ENCODE measurements around the gene SKAP1.
"Not testable (repeated sequence)": the region's sequence is repeated elsewhere in the genome, so short reads cannot be mapped to it uniquely, and the experiment has no call there.

Gene SKAP1

DNA sequence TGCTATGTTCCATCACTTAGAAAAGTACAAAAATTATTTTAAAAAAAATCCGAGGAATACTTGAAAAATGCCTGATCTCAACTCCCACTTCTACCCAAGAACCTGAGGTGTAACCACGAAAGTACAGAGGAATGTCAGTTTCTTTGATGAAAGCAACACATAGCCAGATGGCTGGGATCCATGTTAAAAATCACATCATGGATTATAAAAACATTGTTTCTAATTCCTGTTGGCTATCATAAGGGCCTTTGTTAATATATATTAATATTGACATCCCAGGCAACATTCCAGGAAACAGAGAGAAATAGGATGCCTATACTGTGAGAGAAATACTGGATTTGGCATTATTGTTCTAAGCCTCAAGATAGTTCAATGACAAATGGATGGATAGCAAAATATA lies 115.3 kb downstream of the SKAP1 start:
- no peak for DNase-seq

DNA sequence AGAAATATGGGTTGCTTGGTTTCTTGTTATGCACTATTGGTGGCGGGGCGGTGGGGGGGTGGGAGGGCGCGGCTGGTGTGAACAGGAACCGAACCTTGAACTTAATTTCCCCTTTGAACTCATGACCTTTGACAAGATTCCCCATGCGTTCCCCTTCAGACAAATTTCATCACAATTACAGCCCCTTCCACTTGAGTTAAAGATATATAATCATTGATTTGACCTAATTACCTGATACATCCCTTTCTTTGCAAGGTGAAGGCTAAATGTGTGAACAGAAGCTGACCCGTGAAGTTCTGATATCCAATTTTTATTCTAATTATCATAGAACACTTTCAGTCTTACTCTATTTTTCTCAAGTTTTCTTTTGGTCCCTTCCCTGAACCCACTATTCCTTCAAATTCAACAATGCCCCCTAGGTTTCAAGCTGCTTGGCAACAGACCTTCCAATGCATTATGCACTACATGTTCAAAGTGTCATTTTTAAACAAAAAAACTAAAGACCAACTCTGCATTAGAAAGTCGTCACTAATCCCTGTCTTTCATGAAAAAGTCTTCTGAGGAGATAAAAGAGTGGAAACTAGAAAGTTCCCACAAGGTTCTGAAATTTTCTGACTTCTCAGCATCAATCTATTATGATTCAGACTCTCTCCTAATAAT lies 116.8 kb downstream of the SKAP1 start:
- no peak for DNase-seq

DNA sequence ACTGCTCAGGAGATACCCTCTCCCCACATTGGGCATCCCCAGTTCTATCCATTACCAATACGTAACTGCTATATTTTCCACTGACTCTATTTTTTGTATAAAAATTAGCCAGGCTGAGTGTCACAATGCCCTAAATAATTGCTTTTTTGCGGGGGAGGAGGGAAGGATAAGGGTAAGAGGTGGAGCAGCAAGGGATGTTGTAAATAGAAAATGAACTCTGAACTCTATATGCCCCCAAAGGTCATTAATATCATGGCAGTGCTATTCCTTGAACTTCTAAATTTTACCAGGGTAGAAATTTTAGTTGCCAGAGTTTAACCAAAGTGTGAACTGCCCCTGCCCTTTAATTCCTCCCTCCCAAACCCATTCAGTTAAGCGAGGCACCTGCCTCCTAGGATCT lies 118.7 kb downstream of the SKAP1 start:
- DNase-seq: no peak

DNA sequence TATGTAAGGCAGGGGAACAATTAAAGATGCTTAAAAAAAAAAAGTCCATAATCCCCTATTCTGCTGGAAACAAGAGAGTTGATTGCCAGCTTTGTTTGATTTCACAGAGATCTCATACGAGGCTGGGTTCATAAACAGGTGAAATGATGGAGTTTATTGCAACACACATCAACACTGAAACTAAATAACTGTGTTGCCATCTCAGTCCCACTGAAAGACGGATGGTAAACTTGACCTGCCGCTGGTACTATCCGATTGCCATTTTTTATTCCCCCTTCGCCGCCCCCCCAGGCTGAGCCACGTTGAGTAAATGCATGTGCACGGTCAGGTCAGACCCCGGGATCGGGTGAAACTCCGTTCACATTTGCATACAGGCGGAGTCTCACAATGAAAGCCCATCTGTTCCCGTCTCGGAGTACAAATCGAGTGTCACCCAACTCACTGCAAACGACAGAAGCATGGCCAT lies 119.2 kb downstream of the SKAP1 start:
- DNase-seq: no peak

DNA sequence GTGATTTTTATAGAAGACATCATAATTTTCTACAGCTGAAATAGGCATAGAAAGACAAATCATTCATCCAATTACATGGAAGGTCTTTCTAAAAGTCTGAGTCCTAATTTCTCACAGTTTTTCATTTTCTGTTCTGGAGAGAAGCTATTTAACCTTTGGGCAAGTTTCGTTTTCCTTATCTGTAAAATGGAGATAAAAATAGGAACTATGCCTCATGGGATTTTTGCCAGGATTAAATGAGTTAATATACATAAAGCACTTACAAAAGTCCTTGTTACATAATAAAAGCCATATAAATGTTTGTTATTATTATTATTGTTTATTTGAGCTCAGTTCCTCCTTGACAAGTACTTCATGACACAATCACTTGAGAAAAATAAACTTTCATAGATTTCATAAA lies 121.4 kb downstream of the SKAP1 start:
- no peak for DNase-seq

DNA sequence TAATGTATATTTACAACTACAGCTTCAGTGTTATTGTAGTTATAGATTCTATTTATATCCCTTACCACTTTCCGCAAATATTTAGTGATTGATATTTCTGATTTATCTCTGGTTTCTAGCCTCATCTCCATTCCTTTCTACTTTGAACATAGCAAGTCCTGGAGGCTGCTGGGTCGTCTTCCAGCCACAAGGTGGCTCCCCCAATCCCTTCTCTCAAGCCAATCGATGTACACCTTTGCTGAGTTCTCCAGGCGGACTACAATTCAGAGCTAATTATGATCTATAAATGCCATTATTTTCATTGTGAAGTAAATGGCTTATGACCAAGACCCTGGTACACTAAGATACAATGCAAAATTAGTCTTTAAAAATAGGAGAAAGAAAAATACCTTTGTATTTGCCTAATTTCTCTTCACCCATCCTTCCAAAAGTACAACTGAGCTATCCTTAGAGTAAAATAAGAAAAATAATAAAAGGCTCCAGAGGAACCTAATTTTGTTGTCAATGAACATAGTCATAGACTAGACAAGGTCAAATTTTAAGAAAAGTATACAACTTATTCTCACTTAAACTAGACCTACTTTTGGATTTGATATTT lies 122.1 kb downstream of the SKAP1 start:
- DNase-seq: peak; percentile 46

DNA sequence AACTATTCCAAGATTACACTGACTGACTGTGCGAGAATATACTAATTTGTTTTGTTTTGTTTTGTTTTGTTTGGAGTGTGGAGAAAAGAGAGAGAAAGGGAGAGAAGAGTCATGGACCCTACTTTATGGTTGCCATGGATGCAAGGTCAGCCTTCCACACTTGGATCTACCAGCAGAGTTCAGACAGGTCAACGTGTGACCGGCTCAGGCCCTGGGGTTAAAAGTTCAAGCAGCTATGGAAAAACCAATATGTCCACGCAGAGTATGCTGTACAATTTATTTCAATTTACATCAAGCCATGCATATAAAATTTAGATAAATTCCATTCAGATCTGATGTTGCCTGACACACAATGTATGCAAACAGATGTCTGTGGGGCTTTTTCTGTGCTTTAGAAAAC lies 122.8 kb downstream of the SKAP1 start:
- no peak for DNase-seq

DNA sequence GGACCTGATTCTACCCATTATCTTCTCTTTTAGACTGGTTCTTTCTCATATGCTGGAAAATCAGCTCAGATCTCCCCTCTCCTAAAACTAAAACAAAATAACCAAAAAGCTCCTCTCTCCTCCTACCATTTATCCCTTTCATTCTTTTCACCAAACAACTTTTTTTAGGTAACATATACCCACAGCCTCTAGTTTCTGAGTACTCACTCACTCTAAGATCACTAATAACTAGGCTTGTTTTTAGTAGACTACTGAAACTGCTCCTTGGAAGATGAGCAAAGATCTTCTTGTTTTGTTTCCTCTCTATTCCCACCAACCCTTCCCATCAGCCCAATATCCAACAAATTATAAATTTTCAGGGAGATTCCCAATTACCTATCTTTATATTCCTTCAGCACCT lies 129.0 kb downstream of the SKAP1 start:
- DNase-seq: no peak

DNA sequence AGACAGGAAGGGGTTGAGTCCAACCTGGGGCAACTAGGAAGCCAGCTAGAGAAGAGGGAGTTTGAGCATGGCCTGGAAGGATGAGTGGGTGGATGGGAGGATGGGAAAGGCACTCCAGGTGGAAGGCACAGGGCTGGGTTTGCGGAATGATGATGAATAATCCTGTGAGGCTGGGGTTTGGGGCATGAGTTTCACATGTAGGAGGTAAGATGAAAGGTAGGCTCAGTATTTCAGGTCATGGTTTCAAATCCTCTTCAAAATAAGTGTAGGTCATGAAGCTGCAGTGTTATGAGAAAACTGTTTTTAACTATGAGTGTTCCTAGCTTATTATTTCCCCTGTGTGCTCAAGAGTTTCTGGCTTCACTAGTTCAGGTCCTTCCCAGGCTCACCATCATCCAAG lies 130.3 kb downstream of the SKAP1 start:
- DNase-seq: no peak

DNA sequence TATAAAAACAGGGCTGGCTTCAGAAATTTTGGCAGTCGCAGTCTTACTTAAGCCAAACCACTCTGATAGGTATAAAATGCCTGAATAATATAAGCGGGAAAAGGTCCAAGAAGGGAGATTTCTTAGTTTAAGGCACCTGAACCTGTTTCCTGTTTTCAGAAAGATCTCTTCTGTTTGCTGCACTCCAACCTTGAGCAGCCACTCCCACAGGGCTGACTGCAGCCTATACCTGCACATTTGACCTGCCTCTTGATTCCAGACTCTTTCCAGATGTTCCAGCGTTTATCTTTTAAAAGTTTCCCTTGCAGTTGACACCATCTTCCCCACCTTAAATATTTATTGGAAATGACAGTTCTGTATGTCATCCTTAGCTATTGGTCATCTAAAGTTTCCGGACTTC lies 132.2 kb downstream of the SKAP1 start:
- no peak for DNase-seq

DNA sequence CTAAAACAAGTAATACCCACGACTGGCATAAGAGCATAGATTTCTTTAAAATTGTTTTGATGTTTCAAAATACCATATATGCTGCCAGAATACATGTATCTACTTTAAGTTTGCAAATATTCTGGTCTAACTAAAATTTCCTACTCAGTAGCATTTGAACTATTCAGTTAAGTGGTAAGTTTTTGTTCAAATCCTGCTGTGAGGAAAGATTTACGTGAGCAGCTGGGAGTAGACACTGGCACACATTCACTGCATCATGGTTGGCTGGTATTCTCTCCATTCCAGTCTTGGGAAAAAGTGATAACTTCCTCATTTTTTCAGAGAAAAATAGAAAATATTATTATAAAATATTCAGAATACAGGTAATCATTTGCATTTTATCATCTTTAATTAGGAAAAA lies 133.6 kb downstream of the SKAP1 start:
- DNase-seq: no peak

DNA sequence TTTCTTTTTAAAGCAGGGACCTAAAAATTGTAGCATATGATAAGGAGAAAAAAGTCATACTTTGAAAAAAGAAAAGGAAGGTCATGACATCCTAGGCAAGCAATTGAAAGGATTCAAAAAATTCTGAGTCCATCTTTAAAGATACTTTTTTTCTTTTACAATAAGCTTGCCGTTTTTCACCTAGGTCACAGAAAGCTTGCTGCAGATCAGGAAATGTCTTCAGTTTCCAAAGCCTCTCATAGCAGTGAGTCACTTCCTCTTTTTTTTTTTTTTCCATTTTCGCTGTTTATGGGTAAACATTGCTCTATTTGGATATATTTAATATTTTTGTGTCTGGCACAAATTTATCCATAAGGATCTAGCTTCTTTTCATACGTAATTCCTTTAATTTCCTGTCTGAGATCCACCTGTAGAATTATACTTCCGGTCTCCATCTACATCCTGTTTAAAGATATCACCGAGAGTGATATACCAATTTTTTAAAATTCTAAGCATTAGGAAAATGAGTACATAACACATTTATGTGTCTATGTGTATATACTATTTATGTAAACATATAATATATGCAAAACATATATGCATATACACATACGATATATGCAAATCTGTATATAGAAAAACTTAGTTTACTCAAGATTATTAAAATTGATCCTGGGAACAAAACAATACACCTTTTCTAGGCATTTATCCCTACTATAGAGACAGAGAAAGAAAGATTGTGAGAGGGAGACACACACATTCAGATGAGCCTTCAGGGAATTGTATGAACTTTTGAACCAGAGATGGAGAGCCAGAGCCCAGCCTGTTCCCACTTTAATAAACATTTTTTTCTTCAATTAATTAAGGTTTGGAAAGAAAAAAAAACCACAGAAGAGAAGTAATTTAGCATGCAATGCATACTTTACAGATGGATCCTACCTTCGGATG lies 134.4 kb downstream of the SKAP1 start:
- DNase-seq: no peak

DNA sequence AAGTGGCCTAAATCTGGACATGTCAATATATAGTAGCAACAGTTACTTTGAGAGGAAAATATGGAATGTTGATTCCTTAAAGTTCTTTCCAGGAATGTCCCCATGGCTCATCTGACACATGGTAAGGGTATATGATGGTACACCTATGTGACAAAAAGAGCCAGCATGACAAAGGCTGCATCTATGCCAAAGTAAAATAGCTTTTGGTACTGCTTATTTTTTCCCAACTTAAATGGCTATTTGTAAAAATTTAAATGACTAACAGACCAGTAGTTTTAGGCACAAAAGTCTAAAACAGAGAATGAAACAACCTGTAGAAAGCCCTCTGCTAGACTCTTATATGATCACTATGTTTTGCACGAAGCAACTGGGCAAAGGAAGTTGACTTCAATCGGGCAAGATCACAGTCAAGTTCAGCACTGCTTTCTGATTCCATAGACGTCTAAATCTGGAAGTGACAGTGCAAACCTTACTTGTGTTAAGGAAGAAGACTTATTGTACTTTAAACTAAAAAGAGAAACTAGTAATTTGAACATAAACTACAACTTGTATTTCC lies 135.1 kb downstream of the SKAP1 start:
- no peak for DNase-seq

DNA sequence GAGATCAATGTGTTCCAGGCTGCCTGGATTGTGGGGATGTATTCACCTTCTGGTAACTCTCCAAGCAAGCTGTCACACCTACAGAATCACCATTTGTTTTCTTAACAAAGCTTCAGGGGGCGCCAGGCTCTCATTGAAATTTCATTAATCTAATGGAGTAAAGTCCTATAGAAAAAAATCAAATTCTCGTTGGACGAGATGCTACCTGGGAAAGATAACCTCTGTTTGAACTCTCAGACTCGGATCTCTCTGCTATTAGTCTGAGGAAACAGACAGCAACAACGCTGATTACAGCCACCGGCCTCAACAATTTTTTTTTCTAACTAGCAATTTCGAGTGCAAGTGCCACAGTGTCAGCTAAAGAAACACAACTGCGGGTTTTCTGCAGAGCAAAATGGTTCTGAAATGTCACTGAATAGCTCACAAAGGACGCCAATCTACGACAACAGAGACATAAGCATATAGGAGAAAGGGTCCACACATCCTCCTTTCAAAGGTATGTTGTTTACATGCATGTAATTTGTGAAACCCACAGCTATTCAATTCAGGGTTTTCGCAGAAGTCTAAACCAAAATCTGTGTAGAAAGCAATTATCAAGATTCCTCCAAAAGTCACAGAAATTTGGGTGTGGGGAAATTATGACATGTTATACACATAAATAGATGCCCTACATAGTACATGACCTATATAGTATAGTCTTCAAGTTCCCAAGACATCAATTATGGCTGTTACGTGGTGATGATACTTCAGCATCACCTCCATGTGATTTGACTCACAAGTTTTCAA lies 135.8 kb downstream of the SKAP1 start:
- no peak for DNase-seq

DNA sequence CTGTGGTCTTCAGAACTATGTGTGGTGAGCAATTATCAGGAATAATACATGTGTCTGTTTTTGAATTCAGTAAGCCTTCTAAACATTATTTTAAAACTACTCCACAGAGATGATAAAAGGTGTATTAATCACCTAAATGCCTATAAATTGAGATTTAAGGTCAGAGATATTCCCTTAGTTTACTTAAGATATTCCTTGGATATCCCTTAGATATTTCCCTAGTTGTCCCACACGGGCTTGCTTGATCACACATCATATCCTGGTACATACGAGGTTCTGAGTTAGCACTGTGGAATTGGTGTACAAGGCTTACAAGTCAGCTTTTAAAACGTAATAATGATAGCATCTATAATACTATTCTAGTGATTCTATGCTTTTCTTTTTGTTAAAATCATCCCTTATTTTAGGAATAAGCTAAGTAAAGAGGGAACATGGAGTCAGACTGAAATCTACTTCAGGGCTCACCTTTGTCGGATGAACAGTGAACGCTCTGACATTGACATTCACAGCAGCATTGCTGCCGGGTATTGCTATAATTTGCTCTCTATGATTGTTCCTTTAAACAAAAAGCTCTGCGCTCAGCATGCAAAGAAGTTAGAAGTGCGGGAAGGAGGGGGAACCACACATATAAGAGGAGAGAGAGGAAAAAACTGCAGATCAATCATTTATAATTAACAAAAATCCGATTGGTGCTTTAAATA lies 136.5 kb downstream of the SKAP1 start:
- DNase-seq: no peak

DNA sequence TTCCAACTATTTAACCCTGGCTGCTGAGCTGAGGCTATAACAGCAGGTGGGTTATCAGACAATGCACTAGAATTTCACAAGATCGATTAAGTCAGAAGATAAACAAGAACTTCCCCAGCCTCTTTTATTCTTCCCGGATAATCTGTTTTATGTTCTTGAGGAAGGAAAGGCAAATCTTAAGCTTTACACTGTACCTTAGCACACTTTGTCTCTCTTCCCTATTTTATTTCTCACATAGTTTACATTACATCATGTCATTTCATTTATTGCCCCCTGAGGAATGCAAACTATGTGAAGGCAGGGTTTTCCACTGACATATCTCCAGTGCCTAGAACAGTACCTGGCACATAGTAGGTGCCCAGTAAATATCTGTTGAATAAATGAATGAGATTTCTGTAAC lies 139.6 kb downstream of the SKAP1 start:
- DNase-seq: no peak

DNA sequence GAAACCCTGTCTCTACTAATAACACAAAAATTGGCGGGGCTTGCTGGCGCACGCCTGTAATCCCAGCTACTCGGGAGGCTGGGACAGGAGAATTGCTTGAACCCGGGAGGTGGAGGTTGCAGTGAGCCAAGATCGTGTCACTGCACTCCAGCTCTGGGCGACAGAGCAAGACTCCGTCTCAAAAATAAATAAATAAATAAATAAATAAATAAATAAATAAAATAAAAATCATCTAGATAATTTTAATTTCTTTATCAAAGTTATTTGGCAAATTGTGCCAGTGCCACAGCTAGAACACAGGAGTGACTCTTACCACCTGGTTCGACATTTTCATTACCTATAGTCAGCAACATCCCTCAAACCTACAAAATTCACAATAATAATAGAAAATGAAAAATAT lies 143.1 kb downstream of the SKAP1 start:
- not testable (repeated sequence) for DNase-seq

DNA sequence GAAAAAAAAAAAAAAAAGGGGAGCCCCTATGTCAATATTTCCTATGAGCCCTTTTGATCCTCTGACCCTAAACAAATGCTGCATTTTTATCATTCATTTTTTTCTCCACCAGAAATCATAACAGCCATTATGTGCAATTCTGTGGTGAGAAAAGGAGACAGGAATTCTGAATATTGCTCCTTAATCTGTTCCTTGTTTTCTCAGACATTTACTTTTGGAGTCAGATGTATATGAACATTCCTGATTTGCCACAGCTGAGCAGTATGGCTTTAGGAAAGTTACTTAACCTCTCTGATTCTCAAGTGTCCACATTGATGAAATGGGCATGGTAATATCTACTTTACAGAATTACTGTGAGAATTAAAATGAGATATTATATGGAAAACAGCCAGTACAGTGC lies 144.4 kb downstream of the SKAP1 start:
- DNase-seq: no peak

DNA sequence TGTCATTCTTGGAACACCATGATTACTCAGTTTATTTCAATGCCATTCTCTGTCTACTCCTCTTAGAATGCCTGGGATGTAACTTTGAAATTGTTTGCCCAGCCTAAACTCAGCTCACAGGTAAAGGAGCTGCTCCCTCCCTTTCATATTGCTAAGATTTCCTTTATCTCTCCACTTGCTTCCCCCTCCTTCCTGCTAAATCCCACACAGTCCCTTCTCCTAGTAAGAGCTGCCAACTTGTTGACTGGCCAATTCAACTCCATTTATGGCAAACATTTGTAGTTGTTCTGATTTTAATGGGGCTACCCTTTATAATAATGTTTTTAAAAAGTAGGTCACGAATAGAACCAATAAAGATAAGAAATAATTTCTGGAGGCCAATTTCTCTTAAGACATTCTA lies 146.1 kb downstream of the SKAP1 start:
- DNase-seq: no peak

DNA sequence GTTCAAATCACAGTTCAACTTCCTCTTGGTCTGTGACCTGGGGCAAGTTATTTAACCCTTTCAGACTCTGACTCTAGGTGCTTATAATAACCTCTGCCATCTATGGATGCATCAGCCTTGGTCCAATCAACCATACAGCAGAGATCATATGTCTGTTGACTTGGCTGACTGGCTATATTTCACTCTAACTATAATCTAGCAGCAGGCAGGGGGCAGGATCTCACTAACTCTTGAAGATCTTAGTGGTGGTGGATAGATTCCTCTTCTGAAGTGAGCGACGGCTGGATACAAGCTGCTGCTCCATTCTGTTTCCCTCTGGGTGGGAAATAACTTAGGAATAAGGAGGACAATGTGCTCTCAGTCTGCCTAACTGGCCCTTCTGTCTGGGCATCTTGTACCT lies 146.6 kb downstream of the SKAP1 start:
- DNase-seq: no peak

DNA sequence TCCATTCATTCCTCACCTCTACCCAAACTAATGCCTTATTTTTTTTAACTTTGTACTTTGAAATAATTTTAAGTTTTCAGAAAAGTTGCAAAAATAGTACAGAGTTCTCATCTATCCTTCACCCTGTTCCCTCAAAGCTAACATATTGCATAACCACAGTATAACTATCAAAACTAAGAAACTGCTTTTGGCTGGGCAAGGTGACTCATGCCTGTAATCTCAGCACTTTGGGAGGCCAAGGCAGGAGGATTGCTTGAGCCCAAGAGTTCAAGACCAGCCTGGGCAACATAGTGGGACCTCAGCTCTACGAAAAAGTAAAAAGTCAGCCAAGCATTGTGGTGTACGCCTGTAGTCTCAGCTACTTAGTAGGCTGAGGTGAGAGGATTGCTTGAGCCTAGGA lies 147.7 kb downstream of the SKAP1 start:
- no peak for DNase-seq
